ENCODE measurements around the gene ASCL5.

DNA sequence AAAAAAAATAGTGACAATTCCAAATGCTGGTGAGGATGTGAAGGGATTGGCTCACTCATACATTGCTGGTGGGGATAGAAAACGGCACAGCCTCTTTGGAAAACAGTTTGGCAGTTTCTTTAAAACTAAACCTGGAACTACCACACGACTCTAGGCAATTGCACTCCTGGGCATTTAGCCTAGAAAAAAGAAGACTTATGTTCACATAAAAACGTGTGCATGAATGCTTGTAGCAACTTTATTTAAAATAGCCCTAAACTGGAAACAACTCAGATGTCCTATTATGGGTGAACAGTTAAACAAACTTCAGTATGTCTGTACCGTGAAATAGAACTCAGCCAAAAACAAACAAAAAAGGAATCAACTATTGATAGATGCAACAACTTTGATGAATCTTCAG is 36.7 kb upstream of the ASCL5 start:
- TF ChIP-seq, protein P1, sequence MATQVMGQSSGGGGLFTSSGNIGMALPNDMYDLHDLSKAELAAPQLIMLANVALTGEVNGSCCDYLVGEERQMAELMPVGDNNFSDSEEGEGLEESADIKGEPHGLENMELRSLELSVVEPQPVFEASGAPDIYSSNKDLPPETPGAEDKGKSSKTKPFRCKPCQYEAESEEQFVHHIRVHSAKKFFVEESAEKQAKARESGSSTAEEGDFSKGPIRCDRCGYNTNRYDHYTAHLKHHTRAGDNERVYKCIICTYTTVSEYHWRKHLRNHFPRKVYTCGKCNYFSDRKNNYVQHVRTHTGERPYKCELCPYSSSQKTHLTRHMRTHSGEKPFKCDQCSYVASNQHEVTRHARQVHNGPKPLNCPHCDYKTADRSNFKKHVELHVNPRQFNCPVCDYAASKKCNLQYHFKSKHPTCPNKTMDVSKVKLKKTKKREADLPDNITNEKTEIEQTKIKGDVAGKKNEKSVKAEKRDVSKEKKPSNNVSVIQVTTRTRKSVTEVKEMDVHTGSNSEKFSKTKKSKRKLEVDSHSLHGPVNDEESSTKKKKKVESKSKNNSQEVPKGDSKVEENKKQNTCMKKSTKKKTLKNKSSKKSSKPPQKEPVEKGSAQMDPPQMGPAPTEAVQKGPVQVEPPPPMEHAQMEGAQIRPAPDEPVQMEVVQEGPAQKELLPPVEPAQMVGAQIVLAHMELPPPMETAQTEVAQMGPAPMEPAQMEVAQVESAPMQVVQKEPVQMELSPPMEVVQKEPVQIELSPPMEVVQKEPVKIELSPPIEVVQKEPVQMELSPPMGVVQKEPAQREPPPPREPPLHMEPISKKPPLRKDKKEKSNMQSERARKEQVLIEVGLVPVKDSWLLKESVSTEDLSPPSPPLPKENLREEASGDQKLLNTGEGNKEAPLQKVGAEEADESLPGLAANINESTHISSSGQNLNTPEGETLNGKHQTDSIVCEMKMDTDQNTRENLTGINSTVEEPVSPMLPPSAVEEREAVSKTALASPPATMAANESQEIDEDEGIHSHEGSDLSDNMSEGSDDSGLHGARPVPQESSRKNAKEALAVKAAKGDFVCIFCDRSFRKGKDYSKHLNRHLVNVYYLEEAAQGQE (IDR thresholded peaks at IDR 0.05; ENCODE audit: low read depth, low read length): no peak
- TF ChIP-seq SMARCA5 (IDR thresholded peaks at IDR 0.05) (no peak), GABPA (IDR thresholded peaks at IDR 0.05; ENCODE audit: low read depth) (no peak), POLR2AphosphoS5 (IDR thresholded peaks at IDR 0.05; ENCODE audit: low read length) (no peak), CEBPB (IDR thresholded peaks at IDR 0.05; ENCODE audit: borderline replicate concordance in 1 of 2, low read depth in 2 of 2, low read length in 2 of 2) (no peak), ETV6 (conservative IDR thresholded peaks at IDR 0.05 in 1 of 2, IDR thresholded peaks at IDR 0.05 in 1 of 2; ENCODE audit: borderline replicate concordance in 1 of 2, low read depth in 1 of 2) (no peak), SMC3 (IDR thresholded peaks at IDR 0.05; ENCODE audit: borderline replicate concordance, low read length) (no peak), TARDBP (IDR thresholded peaks at IDR 0.05; ENCODE audit: borderline replicate concordance) (no peak), YY1 (IDR thresholded peaks at IDR 0.05; ENCODE audit: low read depth, low read length) (no peak), TAF1 (IDR thresholded peaks at IDR 0.05; ENCODE audit: borderline replicate concordance, low read depth, low read length) (no peak)
- TF ChIP-seq, protein P2, sequence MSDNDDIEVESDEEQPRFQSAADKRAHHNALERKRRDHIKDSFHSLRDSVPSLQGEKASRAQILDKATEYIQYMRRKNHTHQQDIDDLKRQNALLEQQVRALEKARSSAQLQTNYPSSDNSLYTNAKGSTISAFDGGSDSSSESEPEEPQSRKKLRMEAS (IDR thresholded peaks at IDR 0.05; ENCODE audit: low read depth, low read length): no peak
- TF ChIP-seq, protein P3, sequence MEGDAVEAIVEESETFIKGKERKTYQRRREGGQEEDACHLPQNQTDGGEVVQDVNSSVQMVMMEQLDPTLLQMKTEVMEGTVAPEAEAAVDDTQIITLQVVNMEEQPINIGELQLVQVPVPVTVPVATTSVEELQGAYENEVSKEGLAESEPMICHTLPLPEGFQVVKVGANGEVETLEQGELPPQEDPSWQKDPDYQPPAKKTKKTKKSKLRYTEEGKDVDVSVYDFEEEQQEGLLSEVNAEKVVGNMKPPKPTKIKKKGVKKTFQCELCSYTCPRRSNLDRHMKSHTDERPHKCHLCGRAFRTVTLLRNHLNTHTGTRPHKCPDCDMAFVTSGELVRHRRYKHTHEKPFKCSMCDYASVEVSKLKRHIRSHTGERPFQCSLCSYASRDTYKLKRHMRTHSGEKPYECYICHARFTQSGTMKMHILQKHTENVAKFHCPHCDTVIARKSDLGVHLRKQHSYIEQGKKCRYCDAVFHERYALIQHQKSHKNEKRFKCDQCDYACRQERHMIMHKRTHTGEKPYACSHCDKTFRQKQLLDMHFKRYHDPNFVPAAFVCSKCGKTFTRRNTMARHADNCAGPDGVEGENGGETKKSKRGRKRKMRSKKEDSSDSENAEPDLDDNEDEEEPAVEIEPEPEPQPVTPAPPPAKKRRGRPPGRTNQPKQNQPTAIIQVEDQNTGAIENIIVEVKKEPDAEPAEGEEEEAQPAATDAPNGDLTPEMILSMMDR (IDR thresholded peaks at IDR 0.05 in 2 of 3, conservative IDR thresholded peaks at IDR 0.05 in 1 of 3; ENCODE audit: control insufficient read depth in 2 of 3, extremely low read depth in 1 of 3, insufficient read depth in 1 of 3, low read depth in 3 of 3, low read length in 3 of 3): no peak
- TF ChIP-seq, protein P4, sequence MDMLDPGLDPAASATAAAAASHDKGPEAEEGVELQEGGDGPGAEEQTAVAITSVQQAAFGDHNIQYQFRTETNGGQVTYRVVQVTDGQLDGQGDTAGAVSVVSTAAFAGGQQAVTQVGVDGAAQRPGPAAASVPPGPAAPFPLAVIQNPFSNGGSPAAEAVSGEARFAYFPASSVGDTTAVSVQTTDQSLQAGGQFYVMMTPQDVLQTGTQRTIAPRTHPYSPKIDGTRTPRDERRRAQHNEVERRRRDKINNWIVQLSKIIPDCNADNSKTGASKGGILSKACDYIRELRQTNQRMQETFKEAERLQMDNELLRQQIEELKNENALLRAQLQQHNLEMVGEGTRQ (IDR thresholded peaks at IDR 0.05; ENCODE audit: borderline replicate concordance, low read depth, low read length): no peak
